H1 (cell line): ENCODE measurements around the gene PSMB3. TPM values are rescaled to one million over a fixed set of nuclear protein-coding genes. Genes with fewer than 3 reads are reported as not detected.

Experiments used
- E2F6 ChIP-seq: IDR thresholded peaks from 2 replicates; pipeline ENCODE4 v1.6.1; 2012; ENCODE audit warnings: inconsistent platforms
- KDM1A ChIP-seq: fragments of 200-600, 300-600 bp; sonication (generic); IDR thresholded peaks from 2 replicates; pipeline ENCODE4 v1.7.1; 2016; ENCODE audit warnings: mild to moderate bottlenecking, low read length, borderline replicate concordance
- MAX ChIP-seq: IDR thresholded peaks from 2 replicates; pipeline ENCODE4 v1.6.1; 2012; ENCODE audit warnings: inconsistent platforms
- RXRA ChIP-seq: IDR thresholded peaks from 2 replicates; pipeline ENCODE4 v1.6.1; 2011; ENCODE audit warnings: low read depth, mild to moderate bottlenecking, low read length, moderate library complexity; ENCODE audit not compliant: insufficient read depth
- polyA plus RNA-seq, 7 experiments: library from polyadenylated mRNA; depleted of rRNA in 3 of 7; stranded (reverse) in 5 of 7; unstranded in 2 of 7; fragments of >200 nt in 5 of 7; fragments of 200-250 nt in 2 of 7; gene quantifications; 1 replicate in 5 of 7; 2 replicates in 1 of 7; 4 replicates in 1 of 7; pipeline versions ENCODE4 v1.2.1 to v1.2.3, GENCODE V29; 2011 to 2013; ENCODE audit warnings: missing spikeins in 2 of 7, mixed read lengths in 2 of 7
- total RNA-seq: library from RNA; stranded (reverse); fragmentation: NEBNext Ultra II Directional; extraction: Animal tissue kit (Norgen Biotek cat#: 25700); gene quantifications from 2 replicates; pipeline ENCODE4 v1.2.1, GENCODE V29; 2021

The PSMB3 gene
- total and polyA plus RNA-seq, 2 of the 8 experiments (the other 6 are each of a cell fraction or from before 2014, with no cell fraction given) = 291 to 914 TPM

GRCh38 chr17:38715216-38715943 lies 37.2 kb upstream of the PSMB3 start (continued):
- TF ChIP-seq E2F6 = 0 out of 2 replicates have a peak, but pooled peaks have one; percentile 32
- TF ChIP-seq RXRA = no peak
- 0 out of 2 replicates have a peak, but pooled peaks have one; percentile 28 for TF ChIP-seq MAX
- TF ChIP-seq KDM1A = no peak
